B cell (primary cell): ENCODE measurements around the gene H6PD.

Source experiments
- EZH2 ChIP-seq: IDR thresholded peaks from 2 replicates; pipeline ENCODE4 v1.6.1; 2012; ENCODE audit warnings: borderline replicate concordance, low read depth, mild to moderate bottlenecking, moderate library complexity, low read length; ENCODE audit not compliant: insufficient read depth, poor library complexity, severe bottlenecking
- TF ChIP-seq, protein P1 (sequence below): fragments of 200-600 bp; IDR thresholded peaks from one replicate; pipeline ENCODE4 v1.8.0; 2022; ENCODE audit warnings: antibody characterized with exemption, mild to moderate bottlenecking

DNA sequence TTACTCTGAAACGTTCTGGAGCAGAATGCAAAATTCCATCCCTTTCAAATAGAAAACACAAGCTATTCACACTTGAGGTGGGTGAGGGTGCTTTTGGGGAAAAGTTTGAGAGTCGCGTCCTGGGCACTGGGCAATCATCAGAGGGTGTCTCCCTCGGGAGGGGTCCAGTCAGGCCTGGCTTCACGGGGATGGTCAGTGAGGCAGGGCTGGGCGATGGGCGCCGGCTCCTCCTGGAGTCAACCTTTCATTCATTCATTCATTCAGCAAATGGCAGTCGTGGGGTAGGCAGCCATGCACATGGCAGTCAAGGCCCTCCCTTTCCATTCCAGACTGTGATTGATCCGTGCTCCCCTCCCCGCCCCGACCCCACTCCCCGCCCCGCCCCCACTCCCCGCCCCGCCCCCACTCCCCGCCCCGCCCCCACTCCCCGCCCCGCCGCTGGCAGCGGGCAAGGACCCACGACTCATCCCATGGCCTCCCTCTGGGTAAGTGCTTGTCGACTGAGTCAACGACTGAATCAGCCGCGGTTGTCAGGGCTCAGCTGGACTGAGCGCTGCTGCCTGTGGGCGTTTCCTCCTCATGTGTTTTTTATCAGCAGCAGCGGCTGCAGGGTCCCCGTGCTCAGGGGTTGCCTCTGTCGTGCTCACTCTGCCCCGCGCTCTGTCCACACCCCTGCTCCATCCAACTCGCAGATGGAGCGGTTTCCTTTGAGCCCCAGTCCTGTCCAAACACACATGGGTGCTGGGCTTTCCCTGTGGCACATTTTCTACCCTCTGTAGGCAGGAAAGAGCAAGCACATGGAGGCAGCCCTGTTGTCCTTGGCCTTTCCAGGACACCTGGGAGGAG, 45.7 kb downstream of the H6PD start:
- TF ChIP-seq, protein P1, sequence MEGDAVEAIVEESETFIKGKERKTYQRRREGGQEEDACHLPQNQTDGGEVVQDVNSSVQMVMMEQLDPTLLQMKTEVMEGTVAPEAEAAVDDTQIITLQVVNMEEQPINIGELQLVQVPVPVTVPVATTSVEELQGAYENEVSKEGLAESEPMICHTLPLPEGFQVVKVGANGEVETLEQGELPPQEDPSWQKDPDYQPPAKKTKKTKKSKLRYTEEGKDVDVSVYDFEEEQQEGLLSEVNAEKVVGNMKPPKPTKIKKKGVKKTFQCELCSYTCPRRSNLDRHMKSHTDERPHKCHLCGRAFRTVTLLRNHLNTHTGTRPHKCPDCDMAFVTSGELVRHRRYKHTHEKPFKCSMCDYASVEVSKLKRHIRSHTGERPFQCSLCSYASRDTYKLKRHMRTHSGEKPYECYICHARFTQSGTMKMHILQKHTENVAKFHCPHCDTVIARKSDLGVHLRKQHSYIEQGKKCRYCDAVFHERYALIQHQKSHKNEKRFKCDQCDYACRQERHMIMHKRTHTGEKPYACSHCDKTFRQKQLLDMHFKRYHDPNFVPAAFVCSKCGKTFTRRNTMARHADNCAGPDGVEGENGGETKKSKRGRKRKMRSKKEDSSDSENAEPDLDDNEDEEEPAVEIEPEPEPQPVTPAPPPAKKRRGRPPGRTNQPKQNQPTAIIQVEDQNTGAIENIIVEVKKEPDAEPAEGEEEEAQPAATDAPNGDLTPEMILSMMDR, result no peak
- TF ChIP-seq EZH2, result no peak
